GM12801 (cell line): ENCODE measurements around the gene CDC42EP1.

Experiments
- TF ChIP-seq, protein P1 (sequence below): IDR thresholded peaks from one replicate; pipeline ENCODE4 v1.5.1; 2011; ENCODE audit warnings: control low read depth; ENCODE audit not compliant: insufficient read length; ENCODE audit errors: extremely low read depth

CDC42EP1 gene

DNA sequence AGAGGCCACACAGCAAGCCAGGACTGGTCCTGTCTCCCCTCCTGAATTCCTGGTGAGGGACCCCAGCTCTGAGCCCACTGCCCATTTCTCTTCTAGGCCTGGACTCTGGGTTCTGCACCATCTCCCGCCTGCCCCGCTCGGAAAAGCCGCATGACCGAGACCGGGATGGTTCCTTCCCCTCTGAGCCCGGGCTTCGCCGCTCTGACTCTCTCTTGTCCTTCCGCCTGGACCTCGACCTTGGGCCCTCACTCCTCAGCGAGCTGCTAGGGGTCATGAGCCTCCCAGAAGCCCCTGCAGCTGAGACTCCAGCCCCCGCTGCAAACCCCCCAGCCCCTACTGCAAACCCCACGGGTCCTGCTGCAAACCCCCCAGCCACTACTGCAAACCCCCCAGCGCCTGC lies 7.7 kb downstream of the CDC42EP1 start:
- TF ChIP-seq, protein P1, sequence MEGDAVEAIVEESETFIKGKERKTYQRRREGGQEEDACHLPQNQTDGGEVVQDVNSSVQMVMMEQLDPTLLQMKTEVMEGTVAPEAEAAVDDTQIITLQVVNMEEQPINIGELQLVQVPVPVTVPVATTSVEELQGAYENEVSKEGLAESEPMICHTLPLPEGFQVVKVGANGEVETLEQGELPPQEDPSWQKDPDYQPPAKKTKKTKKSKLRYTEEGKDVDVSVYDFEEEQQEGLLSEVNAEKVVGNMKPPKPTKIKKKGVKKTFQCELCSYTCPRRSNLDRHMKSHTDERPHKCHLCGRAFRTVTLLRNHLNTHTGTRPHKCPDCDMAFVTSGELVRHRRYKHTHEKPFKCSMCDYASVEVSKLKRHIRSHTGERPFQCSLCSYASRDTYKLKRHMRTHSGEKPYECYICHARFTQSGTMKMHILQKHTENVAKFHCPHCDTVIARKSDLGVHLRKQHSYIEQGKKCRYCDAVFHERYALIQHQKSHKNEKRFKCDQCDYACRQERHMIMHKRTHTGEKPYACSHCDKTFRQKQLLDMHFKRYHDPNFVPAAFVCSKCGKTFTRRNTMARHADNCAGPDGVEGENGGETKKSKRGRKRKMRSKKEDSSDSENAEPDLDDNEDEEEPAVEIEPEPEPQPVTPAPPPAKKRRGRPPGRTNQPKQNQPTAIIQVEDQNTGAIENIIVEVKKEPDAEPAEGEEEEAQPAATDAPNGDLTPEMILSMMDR = no peak

DNA sequence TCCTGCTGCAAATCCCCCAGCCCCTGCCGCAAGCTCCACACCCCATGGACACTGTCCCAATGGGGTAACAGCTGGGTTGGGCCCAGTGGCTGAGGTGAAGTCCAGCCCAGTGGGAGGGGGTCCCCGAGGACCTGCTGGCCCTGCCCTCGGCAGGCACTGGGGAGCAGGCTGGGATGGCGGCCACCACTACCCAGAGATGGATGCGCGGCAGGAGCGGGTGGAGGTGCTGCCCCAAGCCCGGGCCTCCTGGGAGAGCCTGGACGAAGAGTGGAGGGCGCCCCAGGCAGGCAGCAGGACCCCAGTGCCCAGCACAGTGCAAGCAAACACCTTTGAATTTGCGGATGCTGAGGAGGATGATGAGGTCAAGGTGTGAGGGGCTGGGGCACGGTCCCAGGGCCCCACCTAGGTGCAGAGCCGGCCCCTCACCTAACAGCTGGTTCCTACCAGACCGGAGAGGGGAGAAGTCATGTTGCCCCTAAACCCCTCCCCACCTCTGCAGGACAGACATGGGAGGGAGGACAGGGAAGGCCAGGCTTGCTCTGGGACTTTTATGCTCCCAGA lies 8.2 kb downstream of the CDC42EP1 start:
- TF ChIP-seq, protein P1 = no peak

DNA sequence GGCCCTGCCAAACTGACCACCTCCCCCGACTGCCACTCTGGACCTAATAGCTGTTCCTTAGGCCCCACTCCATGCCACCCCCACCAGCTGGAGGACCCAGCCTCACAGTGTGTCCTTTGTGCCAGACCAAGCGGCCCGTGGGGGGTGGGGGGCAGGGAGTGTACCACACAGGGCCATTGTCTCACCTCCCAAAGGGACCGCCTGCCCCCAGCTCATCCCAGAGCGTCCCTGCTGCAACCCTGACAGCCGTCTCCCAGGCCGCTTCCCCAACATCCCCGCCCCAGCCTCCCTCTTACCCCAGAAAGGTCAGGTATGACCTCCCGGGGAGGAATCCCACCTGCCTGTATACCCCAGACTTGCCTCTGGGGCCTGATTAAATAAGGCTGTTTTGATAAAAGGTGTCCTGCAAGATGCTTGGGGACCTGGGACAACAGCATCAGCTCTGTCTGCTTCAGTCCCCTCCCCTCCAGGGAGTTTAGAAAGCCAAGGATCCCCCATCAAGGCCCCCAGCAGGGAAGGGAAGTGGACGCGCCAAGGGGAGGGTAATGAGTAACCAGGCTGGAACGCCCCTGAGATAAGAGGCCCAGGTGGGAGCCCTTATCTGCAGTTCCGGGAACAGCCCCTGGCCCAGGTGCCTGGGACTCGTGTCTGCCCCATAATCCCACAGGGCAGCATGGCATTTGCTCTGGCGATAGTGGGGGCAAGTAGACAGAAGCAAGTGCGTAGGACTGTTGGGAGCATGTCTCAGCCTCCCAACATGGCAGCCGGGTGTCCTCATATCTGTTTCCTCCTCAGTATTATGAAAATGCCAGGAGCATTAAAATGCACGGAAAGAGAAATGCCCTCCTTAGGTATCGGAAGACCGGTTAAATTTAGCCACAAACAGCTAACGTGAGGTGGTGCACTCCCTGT lies 9.0 kb downstream of the CDC42EP1 start:
- TF ChIP-seq, protein P1 = no peak

DNA sequence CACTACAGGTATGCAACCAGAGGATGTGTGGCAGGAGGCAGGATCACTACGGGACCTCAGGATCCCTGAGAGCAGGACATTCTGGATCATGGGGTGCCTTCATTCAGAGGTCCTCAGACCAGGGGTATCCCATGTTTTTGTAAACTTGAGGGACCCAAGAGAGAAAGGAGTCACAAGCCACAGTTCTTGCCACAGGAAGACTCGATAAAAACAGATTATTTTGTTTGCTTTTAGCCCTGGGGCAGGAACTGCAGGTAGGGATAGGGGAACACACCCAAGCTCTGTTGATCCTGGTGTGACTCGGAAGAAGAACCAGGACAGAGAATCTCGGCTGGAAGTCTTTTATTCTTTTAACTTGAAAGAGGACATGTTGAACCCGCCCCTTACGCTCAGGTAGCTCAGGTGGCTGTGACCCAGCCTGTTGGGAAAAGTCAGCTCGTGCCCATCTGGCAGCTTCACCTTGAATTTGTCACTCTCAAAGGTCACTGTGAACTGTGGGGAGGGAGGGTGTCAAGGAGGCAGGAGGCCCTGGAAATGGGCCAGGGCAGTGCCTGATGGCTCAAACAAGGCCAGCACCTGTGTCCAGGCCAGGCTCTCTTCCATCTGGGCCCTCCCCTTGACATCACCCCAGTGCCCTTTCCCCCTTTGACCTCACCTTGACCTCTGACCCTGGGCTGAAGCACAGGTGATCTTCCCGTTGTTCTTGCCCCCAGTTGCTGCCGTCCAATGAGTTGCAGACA lies 9.8 kb downstream of the CDC42EP1 start:
- TF ChIP-seq, protein P1 = no peak

DNA sequence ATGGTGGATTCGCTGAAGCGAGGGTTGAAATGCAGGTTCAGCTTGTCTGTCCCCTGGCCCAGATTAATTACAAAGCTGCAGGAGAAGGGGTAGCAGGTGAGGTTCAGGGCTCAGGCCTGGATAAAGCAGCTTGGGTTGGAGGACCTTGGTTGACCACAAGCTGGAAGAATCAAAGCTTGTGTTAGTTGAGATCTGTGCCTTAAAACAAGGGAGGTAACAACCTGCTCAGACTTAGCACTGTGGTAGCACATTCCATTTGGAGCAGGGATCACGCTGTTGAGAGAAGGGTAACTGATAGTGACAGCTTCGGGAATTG lies 10.3 kb downstream of the CDC42EP1 start:
- TF ChIP-seq, protein P1 = no peak

DNA sequence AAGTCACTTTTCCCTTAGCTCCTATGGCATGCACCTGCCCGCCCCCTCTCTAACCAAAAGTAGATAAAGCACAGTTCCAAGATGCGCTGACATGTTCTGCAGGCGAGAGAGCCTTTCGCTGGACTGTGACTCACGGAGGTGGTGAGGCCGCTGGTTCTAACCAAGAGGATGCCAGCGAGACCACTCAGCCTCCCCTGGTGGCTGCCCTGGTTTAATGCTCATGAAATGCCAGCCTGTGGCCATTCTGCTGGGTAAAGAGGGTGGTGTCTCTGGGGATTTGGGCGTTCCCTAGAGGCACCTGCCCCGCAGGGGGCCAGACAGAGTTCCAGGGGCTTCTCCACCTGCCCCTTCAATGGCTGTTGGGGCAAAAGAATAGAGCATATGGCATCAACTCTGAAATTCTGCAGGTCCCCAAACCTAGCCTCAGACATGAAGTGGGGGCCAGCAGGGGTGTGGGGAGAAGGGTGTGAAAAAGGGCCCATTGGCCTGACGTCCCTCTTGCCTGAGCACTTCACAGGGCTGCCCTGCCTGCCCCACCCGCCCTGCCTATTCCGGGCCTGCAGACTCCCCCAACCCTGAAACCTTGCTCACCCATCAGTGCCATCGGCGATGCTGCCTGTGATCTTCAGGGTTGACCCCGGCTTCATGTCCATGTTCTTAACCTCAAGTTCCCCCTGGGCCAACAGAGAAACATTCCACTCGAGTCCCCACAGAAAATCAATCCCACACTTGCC lies 11.1 kb downstream of the CDC42EP1 start:
- TF ChIP-seq, protein P1 = no peak

DNA sequence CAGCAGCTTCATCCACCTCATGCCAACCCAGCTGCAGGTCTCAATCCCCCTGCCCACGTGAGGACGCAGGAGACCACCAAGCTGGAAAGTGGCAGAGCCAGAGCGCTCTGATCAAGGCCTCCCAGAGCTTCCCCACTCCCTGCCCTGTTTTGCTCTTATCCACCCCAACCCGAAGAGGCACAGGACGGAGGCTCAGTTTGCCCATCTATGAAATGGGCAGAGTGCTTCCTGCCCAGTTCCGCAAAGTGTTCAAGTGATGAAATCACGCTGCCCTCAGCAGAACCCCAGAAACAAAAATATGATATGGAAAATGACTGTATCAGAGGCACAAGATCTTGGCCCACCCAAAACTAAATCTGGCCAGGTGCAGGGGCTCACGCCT lies 11.7 kb downstream of the CDC42EP1 start:
- TF ChIP-seq, protein P1 = no peak
